ENCODE measurements around the gene GNA15. TPM values are rescaled to one million over a fixed set of nuclear protein-coding genes. Genes with fewer than 3 reads are reported as not detected.
A peak's percentile ranks its signal among the peaks of the same experiment; 100 is the strongest.

The GNA15 gene
- total and polyA plus RNA-seq, 10 donors, result 3.8 to 24.9 (median 12.5) TPM

GRCh38 chr19:3178973-3179738 lies 43.3 kb downstream of the GNA15 start:
- peaks cover 32 to 79% (median 68%) of the 10 kb centered on the region in 6 donors for H3K4me1 ChIP-seq
- 13 to 36% (median 24%) methylated on average over 14 to 52 of the region's 52 CpGs for WGBS, 5 donors
- H3K27ac ChIP-seq, result peak overlapping the region; percentile 96 to 100 (median 97)
- H3K9me3 ChIP-seq, result peaks cover 0 to 10% (median 0%) of the 10 kb centered on the region in 8 donors
- TF ChIP-seq POLR2AphosphoS5 (IDR thresholded peaks at IDR 0.05) (peak in 1 of 3 donors; percentile 24), CTCF (IDR thresholded peaks at IDR 0.05 in 8 of 11, conservative IDR thresholded peaks at IDR 0.05 in 3 of 11) (peak in 1 of 11 experiments; percentile 1), POLR2A (IDR thresholded peaks at IDR 0.05) (no peak)
- no peak for DNase-seq
- no peaks in the 10 kb centered on the region for H3K27me3 ChIP-seq (replicated peaks in 1 of 7)
- H3K4me3 ChIP-seq, result peak overlapping the region; percentile 71 to 100 (median 78)
- intact Hi-C loops (cut with DNase I; ENCODE audit: low total_unique reads), result no loop called here
- peaks cover 0 to 31% (median 0%) of the 10 kb centered on the region in 6 donors for H3K36me3 ChIP-seq

- H3K4me3 ChIP-seq, result peak overlapping the region; percentile 71 to 100 (median 78)
- peaks cover 32 to 85% (median 74%) of the 10 kb centered on the region in 6 donors for H3K4me1 ChIP-seq
- peak; percentile 89 for DNase-seq
- TF ChIP-seq POLR2AphosphoS5 (IDR thresholded peaks at IDR 0.05) (peak in 1 of 3 donors; percentile 7), POLR2A (IDR thresholded peaks at IDR 0.05) (no peak), CTCF (IDR thresholded peaks at IDR 0.05 in 8 of 11, conservative IDR thresholded peaks at IDR 0.05 in 3 of 11) (no peak)
- H3K9me3 ChIP-seq, result peaks cover 0 to 10% (median 0%) of the 10 kb centered on the region in 8 donors
- no peaks in the 10 kb centered on the region for H3K27me3 ChIP-seq (replicated peaks in 1 of 7)
- 14 to 35% (median 21%) methylated on average over 14 to 31 of the region's 31 CpGs for WGBS, 5 donors
- intact Hi-C loops (cut with DNase I; ENCODE audit: low total_unique reads), result no loop called here
- H3K27ac ChIP-seq, result peak overlapping the region; percentile 96 to 100 (median 97)
- H3K36me3 ChIP-seq, result peaks cover 0 to 38% (median 0%) of the 10 kb centered on the region in 6 donors
Measured at GRCh38 chr19:3179739-3180293, 44.0 kb downstream of the GNA15 start.

- Histone ChIP-seq H3K4me3 (peak overlapping the region in 1 of 8 donors; percentile 100), H3K27ac (peak overlapping the region in 5 of 8 donors; percentile 22 to 99 (median 90)), H3K9me3 (no peaks in the 10 kb centered on the region), H3K36me3 (peaks cover 0 to 47% (median 0%) of the 10 kb centered on the region in 6 donors), H3K4me1 (peaks cover 48 to 95% (median 86%) of the 10 kb centered on the region in 6 donors), H3K27me3 (replicated peaks in 1 of 7) (no peaks in the 10 kb centered on the region)
- no peak for DNase-seq
- WGBS, 5 donors, result 71 to 82% (median 79%) methylated on average over 13 of the region's 13 CpGs
- TF ChIP-seq POLR2AphosphoS5 (IDR thresholded peaks at IDR 0.05) (peak in 2 of 3 donors; percentile 24 to 64), POLR2A (IDR thresholded peaks at IDR 0.05) (no peak)
- intact Hi-C loops (cut with DNase I; ENCODE audit: low total_unique reads), result no loop called here
Measured at GRCh38 chr19:3183721-3184641, 48.1 kb downstream of the GNA15 start.

- no peaks in the 10 kb centered on the region for H3K9me3 ChIP-seq
- peaks cover 55 to 95% (median 90%) of the 10 kb centered on the region in 6 donors for H3K4me1 ChIP-seq
- DNase-seq, result peak; percentile 89
- peak overlapping the region in 7 of 8 donors; percentile 75 to 99 (median 90) for H3K27ac ChIP-seq
- peaks cover 0 to 55% (median 0%) of the 10 kb centered on the region in 6 donors for H3K36me3 ChIP-seq
- intact Hi-C loops (cut with DNase I; ENCODE audit: low total_unique reads), result no loop called here
- TF ChIP-seq POLR2AphosphoS5 (IDR thresholded peaks at IDR 0.05) (no peak), CTCF (IDR thresholded peaks at IDR 0.05 in 8 of 11, conservative IDR thresholded peaks at IDR 0.05 in 3 of 11) (no peak)
- peak overlapping the region; percentile 67 to 100 (median 93) for H3K4me3 ChIP-seq
- 19 to 24% (median 22%) methylated on average over 14 of the region's 14 CpGs for WGBS, 5 donors
- no peaks in the 10 kb centered on the region for H3K27me3 ChIP-seq (replicated peaks in 1 of 7)
Measured at GRCh38 chr19:3184847-3185460, 49.1 kb downstream of the GNA15 start.

Data from spleen (tissue), 11 donors.